GM12878 (cell line): ENCODE results near the gene MYO16. TPM values are rescaled to one million over a fixed set of nuclear protein-coding genes. Genes with fewer than 3 reads are reported as not detected.

Source experiments
- ATAC-seq: fragments of 200-7000 bp; cut with Tn5 transposase; 3 replicates; pipeline ENCODE4 v1.9.1; 2020; ENCODE audit warnings: mild to moderate bottlenecking, moderate library complexity
- BruUV-seq: library from RNA; stranded (reverse); fragments of 400-500 nt; replicated peaks from 2 replicates; lab custom pipeline; 2021; lab: Mats Ljungman, UMichigan
- CTCF ChIA-PET: fragments of 300-600 bp; sonication (Branson Sonifier 250); formaldehyde crosslinking; extraction: SDS; loops from one replicate; lab custom pipeline; 2021; ENCODE audit warnings: inconsistent platforms; lab: Yijun Ruan, JAX
- POLR2A ChIA-PET: fragments of 350-600 bp; formaldehyde crosslinking; extraction: SDS; loops from one replicate; lab custom pipeline; 2021; ENCODE audit warnings: inconsistent platforms; lab: Charles Lee
- RAD21 ChIA-PET: fragments of 300-600 bp; sonication (Branson Sonifier 250); formaldehyde crosslinking; loops from one replicate; lab custom pipeline; 2023; ENCODE audit warnings: antibody characterized with exemption; ENCODE audit not compliant: unreplicated experiment; lab: Charles Lee
- SMC1A ChIA-PET: fragments of 300-600 bp; sonication (Branson Sonifier 250); formaldehyde crosslinking; loops from one replicate; lab custom pipeline; 2023; ENCODE audit not compliant: unreplicated experiment, uncharacterized antibody; lab: Charles Lee
- DNase-seq: peaks from one replicate; pipeline ENCODE4 v3.0.0-alpha.2; 2011; ENCODE audit warnings: low read depth, low spot score
- FAIRE-seq: peaks from 3 replicates; lab custom pipeline; 2011; peaks lifted over from hg19 to GRCh38; lab: Jason Lieb, UNC
- H2AFZ ChIP-seq: 2 replicates; pipeline ENCODE4 v1.6.0; 2011; ENCODE audit warnings: low read depth, low read length, control low read depth; ENCODE audit not compliant: control insufficient read depth
- H3K27ac ChIP-seq: 2 replicates; pipeline ENCODE4 v1.5.1; 2011; ENCODE audit warnings: control low read depth; ENCODE audit not compliant: control insufficient read depth, insufficient read depth
- H3K27me3 ChIP-seq, 2 experiments: replicated peaks in 1 of 2; 2 replicates each; pipeline versions ENCODE4 v1.6.0 to v1.6.1; 2011; ENCODE audit warnings: low read length in 1 of 2; ENCODE audit not compliant: control insufficient read depth in 2 of 2, insufficient read depth in 2 of 2
- H3K36me3 ChIP-seq, 2 experiments: 2 replicates each; pipeline ENCODE4 v1.5.1; 2011; ENCODE audit warnings: low read length in 1 of 2; ENCODE audit not compliant: control insufficient read depth in 2 of 2, insufficient read depth in 2 of 2
- H3K4me1 ChIP-seq: 2 replicates; pipeline ENCODE4 v1.6.1; 2011; ENCODE audit warnings: mild to moderate bottlenecking, low read length, moderate library complexity, mixed read lengths; ENCODE audit not compliant: control insufficient read depth, insufficient read depth
- H3K4me2 ChIP-seq: 2 replicates; pipeline ENCODE4 v1.6.0; 2011; ENCODE audit warnings: control low read depth; ENCODE audit not compliant: control insufficient read depth, insufficient read depth
- H3K4me3 ChIP-seq: fragments of 200-600 bp; sonication (generic); 2 replicates; pipeline ENCODE4 v1.5.1; 2016
- H3K79me2 ChIP-seq: 2 replicates; pipeline ENCODE4 v1.6.0; 2011; ENCODE audit warnings: low read length; ENCODE audit not compliant: control insufficient read depth, insufficient read depth
- H3K9ac ChIP-seq: 2 replicates; pipeline ENCODE4 v1.8.0; 2011; ENCODE audit warnings: low read length, control low read depth, mixed read lengths; ENCODE audit not compliant: control insufficient read depth, insufficient read depth
- H3K9me3 ChIP-seq: replicated peaks from 3 replicates; pipeline ENCODE4 v1.5.1; 2011; ENCODE audit warnings: mild to moderate bottlenecking, low read length; ENCODE audit not compliant: control insufficient read depth, insufficient read depth
- H4K20me1 ChIP-seq: 2 replicates; pipeline ENCODE4 v1.6.0; 2011; ENCODE audit not compliant: control insufficient read depth, insufficient read depth
- BMI1 ChIP-seq: fragments of 450-650 bp; IDR thresholded peaks from 2 replicates; pipeline ENCODE4 v1.6.1; 2016; ENCODE audit warnings: mild to moderate bottlenecking, moderate library complexity, borderline replicate concordance
- CHD2 ChIP-seq: IDR thresholded peaks from 2 replicates; pipeline ENCODE4 v1.6.1; 2011; ENCODE audit warnings: low read depth, low read length, improper control_type of control experiment, borderline replicate concordance
- MYC ChIP-seq: IDR thresholded peaks from 2 replicates; pipeline ENCODE4 v1.6.1; 2011; ENCODE audit warnings: mild to moderate bottlenecking, low read length, moderate library complexity, inconsistent platforms; ENCODE audit not compliant: insufficient read depth, insufficient replicate concordance, insufficient read length, severe bottlenecking
- PRDM15 ChIP-seq: fragments of 450-650 bp; formaldehyde crosslinking; IDR thresholded peaks from 2 replicates; pipeline ENCODE4 v1.4.0; 2020; ENCODE audit warnings: mild to moderate bottlenecking, moderate library complexity
- RELB ChIP-seq: fragments of 450-650 bp; IDR thresholded peaks from 2 replicates; pipeline ENCODE4 v1.6.1; 2017; ENCODE audit warnings: low read depth, mild to moderate bottlenecking, moderate library complexity
- SKIL ChIP-seq: fragments of 450-650 bp; IDR thresholded peaks from 2 replicates; pipeline ENCODE4 v1.6.1; 2017; ENCODE audit warnings: mild to moderate bottlenecking, low read depth, inconsistent platforms; ENCODE audit not compliant: poor library complexity, severe bottlenecking
- SMC3 ChIP-seq: IDR thresholded peaks from 2 replicates; pipeline ENCODE4 v1.6.1; 2011; ENCODE audit warnings: low read length, improper control_type of control experiment, borderline replicate concordance
- TCF7 ChIP-seq: IDR thresholded peaks from 2 replicates; pipeline ENCODE4 v1.6.1; 2014; ENCODE audit warnings: antibody characterized with exemption, borderline replicate concordance
- USF2 ChIP-seq: IDR thresholded peaks from 2 replicates; pipeline ENCODE4 v1.6.1; 2011; ENCODE audit warnings: low read depth, low read length, improper control_type of control experiment, borderline replicate concordance
- ZBTB33 ChIP-seq: fragments of 450-650 bp; IDR thresholded peaks from 2 replicates; pipeline ENCODE4 v1.6.1; 2017; ENCODE audit warnings: mild to moderate bottlenecking
- ZNF24 ChIP-seq: fragments of 450-650 bp; IDR thresholded peaks from 2 replicates; pipeline ENCODE4 v1.6.1; 2017; ENCODE audit warnings: antibody characterized with exemption, mild to moderate bottlenecking
- WGBS: methylation state at CpG from one replicate; pipeline ENCODE4 v1.1.6; 2016; ENCODE audit warnings: low lambda C conversion rate; ENCODE audit not compliant: insufficient replicate concordance, insufficient coverage; ENCODE audit errors: missing lambda C conversion rate; 5-methylcytosine and 5-hydroxymethylcytosine counted together
- in situ Hi-C: fragments of 300-500 bp; cut with MboI; formaldehyde crosslinking; loops from 9 replicates; pipeline ENCODE4 v1.14.3; 2018; ENCODE audit warnings: mixed read lengths
- intact Hi-C: fragments of 100-400 bp; cut with micrococcal nuclease; formaldehyde crosslinking; loops from one replicate; pipeline ENCODE4 v1.14.2; 2022; ENCODE audit not compliant: unreplicated experiment
- polyA plus RNA-seq, 11 experiments: library from polyadenylated mRNA; depleted of rRNA in 4 of 11; unstranded in 6 of 11; stranded (reverse) in 5 of 11; fragments of >200 nt; fragmentation: Nextera tagmentation in 4 of 11; fragmentation: Illumina TruSeq in 1 of 11; extraction: Ambion mirVana in 4 of 11; extraction: Trizol in 1 of 11; gene quantifications; 1 replicate in 1 of 11; 2 replicates in 10 of 11; pipeline versions ENCODE4 v1.2.1 to v1.2.3, GENCODE V29; 2011 to 2016; ENCODE audit warnings: inconsistent platforms in 2 of 11, missing spikeins in 2 of 11, low read depth in 1 of 11
- total RNA-seq, 4 experiments: library from RNA; depleted of rRNA in 3 of 4; stranded (reverse); fragments of >200 nt in 3 of 4; fragmentation: Illumina TruSeq in 1 of 4; extraction: Trizol in 1 of 4; gene quantifications; 2 replicates each; pipeline versions ENCODE4 v1.2.1 to v1.2.3, GENCODE V29; 2013 to 2021

The MYO16 gene
- total and polyA plus RNA-seq, 10 of the 15 experiments (the other 5 are each of a cell fraction or from before 2014, with no cell fraction given) = under 0.01 to 1.7 (median 0.05) TPM; not detected in 4

GRCh38 chr13:109203587-109203986 lies 574.2 kb downstream of the MYO16 start:
- TF ChIP-seq BMI1 = no peak
- no peak for TF ChIP-seq ZNF24
- TF ChIP-seq USF2 = no peak
- no peak for TF ChIP-seq TCF7
- no peak for TF ChIP-seq PRDM15 (CRISPR knock-in tag)
- TF ChIP-seq SKIL = no peak
- no peak for TF ChIP-seq MYC
- no peak for TF ChIP-seq SMC3
- no peak for TF ChIP-seq ZBTB33
- no peak for TF ChIP-seq CHD2
- no peak for TF ChIP-seq RELB
- TF ChIP-seq, all 136 proteins: peak for 0
- DNase-seq (no peak), ATAC-seq (no peak), FAIRE-seq (no peak)
- H3K36me3 ChIP-seq = no peaks in the 10 kb centered on the region
- no peak overlapping the region for H3K4me3 ChIP-seq
- in situ Hi-C loops (no loop called here), intact Hi-C loops (no loop called here)
- no peak overlapping the region for H3K4me2 ChIP-seq
- H2AFZ ChIP-seq = no peak overlapping the region
- BruUV-seq = no TSS peak
- H3K27me3 ChIP-seq = no peaks in the 10 kb centered on the region
- H3K9me3 ChIP-seq = no peaks in the 10 kb centered on the region
- H3K27ac ChIP-seq = no peak overlapping the region
- CTCF ChIA-PET = interaction anchor here (0.7 to 1.2 kb wide), 2 partner anchors 20 kb away, joined by 3 read pairs; no protein-coding TSS in a partner anchor
- POLR2A ChIA-PET = no interaction called here
- H3K4me1 ChIP-seq = no peaks in the 10 kb centered on the region
- H3K79me2 ChIP-seq = no peaks in the 10 kb centered on the region
- RAD21 ChIA-PET = interaction anchor here (2.0 kb wide), 1 partner anchor 18 kb away, joined by 4 read pairs; no protein-coding TSS in a partner anchor
- H4K20me1 ChIP-seq = no peaks in the 10 kb centered on the region
- WGBS = 47% methylated on average over 3 of the region's 3 CpGs
- SMC1A ChIA-PET = interaction anchor here (3.8 kb wide), 1 partner anchor 8 kb away, joined by 12 read pairs; no protein-coding TSS in a partner anchor
- no peak overlapping the region for H3K9ac ChIP-seq
